HEK293 (cell line): ENCODE measurements around the gene PCDH9.

Experiments used
- CTCF ChIA-PET: fragments of 350-600 bp; formaldehyde crosslinking; extraction: SDS; loops from one replicate; lab custom pipeline; 2021; ENCODE audit warnings: antibody characterized with exemption; lab: Yijun Ruan, JAX
- POLR2A ChIA-PET: fragments of 300-600 bp; formaldehyde crosslinking; extraction: SDS; loops from one replicate; lab custom pipeline; 2020; ENCODE audit warnings: antibody characterized with exemption, inconsistent platforms; lab: Yijun Ruan, JAX
- H3K27ac ChIP-seq: fragments of 200-500 bp; sonication (Bioruptor generic); 2 replicates; pipeline ENCODE4 v1.5.1; 2014; ENCODE audit warnings: low read depth, low read length, control low read depth, inconsistent platforms; ENCODE audit errors: extremely low read depth
- H3K36me3 ChIP-seq, 2 experiments: fragments of 200-500 bp in 1 of 2; sonication (Bioruptor generic) in 1 of 2; 1 replicate in 1 of 2; 2 replicates in 1 of 2; pipeline ENCODE4 v1.5.1; 2014 to 2017; ENCODE audit warnings: inconsistent platforms in 2 of 2, low read length in 2 of 2; ENCODE audit not compliant: control insufficient read depth in 2 of 2, insufficient read depth in 1 of 2
- H3K4me1 ChIP-seq: fragments of 200-500 bp; sonication (Bioruptor generic); 2 replicates; pipeline ENCODE4 v1.5.1; 2014; ENCODE audit warnings: mild to moderate bottlenecking, low read length, inconsistent platforms; ENCODE audit not compliant: control insufficient read depth, insufficient read depth
- H3K4me3 ChIP-seq: 2 replicates; pipeline ENCODE4 v1.5.1; 2011; ENCODE audit warnings: low read depth, mild to moderate bottlenecking, control low read depth, low read length, moderate library complexity
- H3K9me3 ChIP-seq: fragments of 200-500 bp; sonication (Bioruptor generic); 2 replicates; pipeline ENCODE4 v1.5.1; 2014; ENCODE audit warnings: low read depth, low read length, inconsistent platforms; ENCODE audit not compliant: control insufficient read depth, insufficient read depth
- BCL11A ChIP-seq: fragments of 450-650 bp; formaldehyde crosslinking; IDR thresholded peaks from 2 replicates; pipeline ENCODE4 v1.5.1; 2016; ENCODE audit warnings: low read depth, missing biosample characterization, missing genetic modification characterization
- FEZF1 ChIP-seq: fragments of 450-650 bp; formaldehyde crosslinking; IDR thresholded peaks from 2 replicates; pipeline ENCODE4 v1.5.1; 2016; ENCODE audit warnings: missing biosample characterization, missing genetic modification characterization
- OSR2 ChIP-seq: fragments of 450-650 bp; formaldehyde crosslinking; IDR thresholded peaks from 2 replicates; pipeline ENCODE4 v1.5.1; 2016; ENCODE audit warnings: missing biosample characterization, missing genetic modification characterization
- PATZ1 ChIP-seq: fragments of 450-650 bp; formaldehyde crosslinking; IDR thresholded peaks from 2 replicates; pipeline ENCODE4 v1.5.1; 2016; ENCODE audit warnings: missing biosample characterization, missing genetic modification characterization
- TRIM28 ChIP-seq: IDR thresholded peaks from 2 replicates; pipeline ENCODE4 v1.6.1; 2011; ENCODE audit warnings: low read length, control low read depth, borderline replicate concordance
- ZBTB26 ChIP-seq: fragments of 450-650 bp; formaldehyde crosslinking; optimal IDR thresholded peaks from 2 replicates; pipeline ENCODE3; 2016; ENCODE audit warnings: missing biosample characterization, mild to moderate bottlenecking, missing genetic modification characterization
- ZNF133 ChIP-seq: fragments of 450-650 bp; formaldehyde crosslinking; IDR thresholded peaks from 2 replicates; pipeline ENCODE4 v1.5.1; 2016; ENCODE audit warnings: missing biosample characterization, missing genetic modification characterization
- ZNF169 ChIP-seq: fragments of 450-650 bp; formaldehyde crosslinking; IDR thresholded peaks from 2 replicates; pipeline ENCODE4 v1.5.1; 2016; ENCODE audit warnings: missing biosample characterization, missing genetic modification characterization
- ZNF223 ChIP-seq: fragments of 450-650 bp; formaldehyde crosslinking; IDR thresholded peaks from 2 replicates; pipeline ENCODE4 v1.5.1; 2016; ENCODE audit warnings: missing biosample characterization, missing genetic modification characterization
- ZNF280C ChIP-seq: fragments of 450-650 bp; formaldehyde crosslinking; IDR thresholded peaks from 2 replicates; pipeline ENCODE4 v1.5.1; 2016; ENCODE audit warnings: missing biosample characterization, missing genetic modification characterization
- ZNF37A ChIP-seq: fragments of 450-650 bp; IDR thresholded peaks from 2 replicates; pipeline ENCODE4 v1.5.1; 2018; ENCODE audit warnings: missing biosample characterization, missing genetic modification characterization
- ZSCAN16 ChIP-seq: fragments of 450-650 bp; formaldehyde crosslinking; IDR thresholded peaks from 2 replicates; pipeline ENCODE4 v1.5.1; 2016; ENCODE audit warnings: missing biosample characterization, missing genetic modification characterization

PCDH9 gene

GRCh38 chr13:67069117-67069767, 160.9 kb downstream of the PCDH9 start (continued):
- TF ChIP-seq BCL11A (tag by site-specific recombination): no peak
- TF ChIP-seq ZNF280C: no peak

- no peak overlapping the region for H3K27ac ChIP-seq
- CTCF ChIA-PET: no interaction called here
- TF ChIP-seq ZNF133 (tag by site-specific recombination) (no peak), ZSCAN16 (tag by site-specific recombination) (no peak), ZBTB26 (tag by site-specific recombination) (no peak)
- TF ChIP-seq, all 188 proteins: peak for 0
- no peaks in the 10 kb centered on the region for H3K9me3 ChIP-seq
- POLR2A ChIA-PET: no interaction called here
- H3K4me3 ChIP-seq: no peak overlapping the region
- no peaks in the 10 kb centered on the region for H3K36me3 ChIP-seq
- no peaks in the 10 kb centered on the region for H3K4me1 ChIP-seq
Measured at GRCh38 chr13:67064920-67065319, 165.2 kb downstream of the PCDH9 start.

GRCh38 chr13:67063036-67063435, 167.1 kb downstream of the PCDH9 start:
- H3K4me3 ChIP-seq: no peak overlapping the region
- no peaks in the 10 kb centered on the region for H3K4me1 ChIP-seq
- no peak overlapping the region for H3K27ac ChIP-seq
- CTCF ChIA-PET: interaction anchor here (0.6 kb wide), 1 partner anchor 116 kb away, joined by 4 read pairs; no protein-coding TSS in a partner anchor
- TF ChIP-seq FEZF1 (tag by site-specific recombination) (peak; percentile 61), ZNF169 (tag by site-specific recombination) (no peak), OSR2 (tag by site-specific recombination) (peak; percentile 61; the same call in 1 of the 2 replicates), ZNF37A (tag by site-specific recombination) (no peak), PATZ1 (tag by site-specific recombination) (no peak)
- H3K36me3 ChIP-seq: no peaks in the 10 kb centered on the region
- H3K9me3 ChIP-seq: no peaks in the 10 kb centered on the region
- POLR2A ChIA-PET: no interaction called here

- no peaks in the 10 kb centered on the region for H3K4me1 ChIP-seq
- CTCF ChIA-PET: no interaction called here
- H3K4me3 ChIP-seq: no peak overlapping the region
- TF ChIP-seq TRIM28 (peak; percentile 73; the same call in 1 of the 2 replicates), ZNF223 (tag by site-specific recombination) (no peak)
- TF ChIP-seq, all 188 proteins: peak for 1
- no peak overlapping the region for H3K27ac ChIP-seq
- POLR2A ChIA-PET: no interaction called here
- no peaks in the 10 kb centered on the region for H3K9me3 ChIP-seq
- H3K36me3 ChIP-seq: no peaks in the 10 kb centered on the region
Measured at GRCh38 chr13:67062160-67062559, 168.0 kb downstream of the PCDH9 start.
